GM11168 (cell line): Measurements from ENCODE around the gene SOX4.
"Not testable (repeated sequence)": the region's sequence is repeated elsewhere in the genome, so short reads cannot be mapped to it uniquely, and the experiment has no call there.

Experiments
- in situ Hi-C: fragments of 300-500 bp; cut with MboI; formaldehyde crosslinking; loops from one replicate; pipeline ENCODE4 v1.12.0; 2022; ENCODE audit warnings: low sequenced_read_pairs; ENCODE audit not compliant: unreplicated experiment

The SOX4 gene

GRCh38 chr6:21593412-21593926, at the start of gene SOX4:
Gene SOX4, plus strand, starts transcription at chr6:21593751. Its CDS starts 784 bp downstream, at chr6:21594535.
- in situ Hi-C loops = loop anchor here (25.0 kb wide), 1 partner anchor 856 kb away; no protein-coding TSS in a partner anchor

- in situ Hi-C loops = not testable (repeated sequence)
Observed at GRCh38 chr6:21552286-21552685, 41.3 kb upstream of the SOX4 start.

- in situ Hi-C loops = no loop called here
Observed at GRCh38 chr6:21554286-21554685, 39.3 kb upstream of the SOX4 start.

GRCh38 chr6:21555197-21555596, 38.4 kb upstream of the SOX4 start:
- in situ Hi-C loops = no loop called here

- in situ Hi-C loops = no loop called here
Observed at GRCh38 chr6:21556511-21556910, 37.0 kb upstream of the SOX4 start.

- in situ Hi-C loops = no loop called here
Observed at GRCh38 chr6:21556968-21557721, 36.4 kb upstream of the SOX4 start.

GRCh38 chr6:21559238-21559637, 34.3 kb upstream of the SOX4 start:
- in situ Hi-C loops = no loop called here

- in situ Hi-C loops = no loop called here
Observed at GRCh38 chr6:21560249-21560648, 33.3 kb upstream of the SOX4 start.

GRCh38 chr6:21565431-21565830, 28.1 kb upstream of the SOX4 start:
- in situ Hi-C loops = no loop called here

GRCh38 chr6:21578523-21578922, 15.0 kb upstream of the SOX4 start:
- in situ Hi-C loops = loop anchor here (25.0 kb wide), 1 partner anchor 841 kb away; no protein-coding TSS in a partner anchor

GRCh38 chr6:21582651-21583050, 10.9 kb upstream of the SOX4 start:
- in situ Hi-C loops = loop anchor here (10.0 to 25.0 kb wide), 3 partner anchors 708 to 1018 kb away; no protein-coding TSS in a partner anchor

GRCh38 chr6:21586300-21586699, 7.3 kb upstream of the SOX4 start:
- in situ Hi-C loops = loop anchor here (10.0 to 25.0 kb wide), 3 partner anchors 711 to 1021 kb away; no protein-coding TSS in a partner anchor

- in situ Hi-C loops = loop anchor here (10.0 to 25.0 kb wide), 3 partner anchors 712 to 1022 kb away; no protein-coding TSS in a partner anchor
Observed at GRCh38 chr6:21586740-21587178, 6.8 kb upstream of the SOX4 start.

- in situ Hi-C loops = loop anchor here (10.0 to 25.0 kb wide), 3 partner anchors 713 to 1023 kb away; no protein-coding TSS in a partner anchor
Observed at GRCh38 chr6:21587179-21587960, 6.2 kb upstream of the SOX4 start.

GRCh38 chr6:21587961-21588480, 5.5 kb upstream of the SOX4 start:
- in situ Hi-C loops = loop anchor here (10.0 to 25.0 kb wide), 3 partner anchors 713 to 1023 kb away; no protein-coding TSS in a partner anchor

GRCh38 chr6:21588481-21589351, 4.8 kb upstream of the SOX4 start:
- in situ Hi-C loops = loop anchor here (10.0 to 25.0 kb wide), 3 partner anchors 714 to 1024 kb away; no protein-coding TSS in a partner anchor

GRCh38 chr6:21589352-21590345, 3.9 kb upstream of the SOX4 start:
- in situ Hi-C loops = loop anchor here (10.0 to 25.0 kb wide), 3 partner anchors 715 to 1025 kb away; no protein-coding TSS in a partner anchor

- in situ Hi-C loops = loop anchor here (25.0 kb wide), 1 partner anchor 853 kb away; no protein-coding TSS in a partner anchor
Observed at GRCh38 chr6:21590346-21590745, 3.2 kb upstream of the SOX4 start.
